K562 (cell line): Measurements from ENCODE around the gene DDX5. TPM values are rescaled to one million over a fixed set of nuclear protein-coding genes. Genes with fewer than 3 reads are reported as not detected.

Experiments used
- CAMTA2 ChIP-seq: fragments of 250-450 bp; sonication (Bioruptor Pico); conservative IDR thresholded peaks from 2 replicates; pipeline ENCODE4 v1.5.1; 2022
- DLX4 ChIP-seq: fragments of 250-450 bp; sonication (Bioruptor Pico); IDR thresholded peaks from 2 replicates; pipeline ENCODE4 v1.6.1; 2021; ENCODE audit warnings: mild to moderate bottlenecking
- GABPA ChIP-seq: fragments of 200-800 bp; sonication (Bioruptor generic); conservative IDR thresholded peaks from 2 replicates; pipeline ENCODE4 v1.6.1; 2016; ENCODE audit warnings: low read depth, missing genetic modification characterization, missing compliant biosample characterization
- GATAD2A ChIP-seq: fragments of 450-650 bp; IDR thresholded peaks from 2 replicates; pipeline ENCODE4 v1.6.1; 2017
- HBP1 ChIP-seq: fragments of 450-650 bp; formaldehyde crosslinking; IDR thresholded peaks from 2 replicates; pipeline ENCODE4 v1.4.0; 2022; ENCODE audit warnings: missing genetic modification characterization
- HDAC1 ChIP-seq, 2 experiments: fragments of 450-650 bp; IDR thresholded peaks; 2 replicates each; pipeline ENCODE4 v1.6.1; 2016 to 2017; ENCODE audit warnings: inconsistent platforms in 1 of 2, mild to moderate bottlenecking in 1 of 2, moderate library complexity in 1 of 2
- HMG20A ChIP-seq: fragments of 450-650 bp; formaldehyde crosslinking; conservative IDR thresholded peaks from 2 replicates; pipeline ENCODE4 v1.4.0; 2020; ENCODE audit warnings: mild to moderate bottlenecking, mixed read lengths
- JUND ChIP-seq, 2 experiments: IDR thresholded peaks; 2 replicates in 1 of 2; 3 replicates in 1 of 2; pipeline ENCODE4 v1.6.1; 2011; ENCODE audit warnings: borderline replicate concordance in 2 of 2, low read depth in 2 of 2, low read length in 2 of 2, improper control_type of control experiment in 1 of 2, missing biosample characterization in 1 of 2, missing genetic modification characterization in 1 of 2, missing genetic modification reagents in 1 of 2
- MEF2D ChIP-seq: conservative IDR thresholded peaks from 2 replicates; pipeline ENCODE4 v1.6.1; 2016; ENCODE audit warnings: low read depth, missing genetic modification characterization, missing compliant biosample characterization
- PKNOX1 ChIP-seq: fragments of 450-650 bp; IDR thresholded peaks from 2 replicates; pipeline ENCODE4 v1.6.1; 2016
- POLR2A ChIP-seq: fragments of 450-650 bp; conservative IDR thresholded peaks from 2 replicates; pipeline ENCODE4 v1.6.1; 2016
- PYGO2 ChIP-seq: fragments of 450-650 bp; IDR thresholded peaks from 2 replicates; pipeline ENCODE4 v1.6.1; 2016; ENCODE audit warnings: mild to moderate bottlenecking, missing genetic modification characterization, moderate library complexity, missing compliant biosample characterization
- SP1 ChIP-seq: sonication (generic); formaldehyde crosslinking; IDR thresholded peaks from 2 replicates; pipeline ENCODE4 v1.8.1; 2022; ENCODE audit warnings: mild to moderate bottlenecking, missing genetic modification reagents
- TAF9B ChIP-seq: fragments of 450-650 bp; IDR thresholded peaks from 2 replicates; pipeline ENCODE4 v1.6.1; 2018; ENCODE audit warnings: mild to moderate bottlenecking; ENCODE audit not compliant: partially characterized antibody
- ZBTB17 ChIP-seq: fragments of 450-650 bp; formaldehyde crosslinking; IDR thresholded peaks from 2 replicates; pipeline ENCODE4 v1.4.0; 2020; ENCODE audit warnings: mild to moderate bottlenecking
- ZC3H4 ChIP-seq: sonication (generic); formaldehyde crosslinking; IDR thresholded peaks from 2 replicates; pipeline ENCODE4 v1.9.0; 2021; ENCODE audit warnings: missing genetic modification reagents, borderline replicate concordance
- ZKSCAN1 ChIP-seq: fragments of 150-350 bp; IDR thresholded peaks from 2 replicates; pipeline ENCODE4 v1.6.1; 2016; ENCODE audit warnings: low read depth, low read length
- ZNF143 ChIP-seq: sonication (generic); formaldehyde crosslinking; IDR thresholded peaks from 2 replicates; pipeline ENCODE4 v1.9.0; 2022; ENCODE audit warnings: mild to moderate bottlenecking, missing genetic modification reagents
- polyA plus RNA-seq, 8 experiments: library from polyadenylated mRNA; depleted of rRNA in 4 of 8; stranded (reverse) in 5 of 8; unstranded in 3 of 8; fragments of >200 nt; fragmentation: Nextera tagmentation in 2 of 8; fragmentation: Illumina TruSeq in 1 of 8; extraction: Ambion mirVana in 2 of 8; extraction: Trizol in 1 of 8; gene quantifications; 2 replicates each; pipeline versions ENCODE4 v1.2.1 to v1.2.3, GENCODE V29; 2011 to 2014; ENCODE audit warnings: inconsistent platforms in 1 of 8, missing spikeins in 1 of 8
- total RNA-seq, 7 experiments: library from RNA; depleted of rRNA in 6 of 7; stranded (reverse); fragments of >200 nt in 6 of 7; fragmentation: Illumina TruSeq in 2 of 7; extraction: Trizol in 2 of 7; gene quantifications; 2 replicates each; pipeline versions ENCODE4 v1.2.1 to v1.2.3, GENCODE V29; 2011 to 2021; ENCODE audit warnings: low replicate concordance in 1 of 7
- TF ChIP-seq, protein P1 (sequence below): fragments of 450-650 bp; IDR thresholded peaks from 2 replicates; pipeline ENCODE4 v1.6.1; 2017; ENCODE audit warnings: antibody characterized with exemption, mild to moderate bottlenecking
- TF ChIP-seq, protein P2 (sequence below): fragments of 250-450 bp; sonication (Bioruptor Pico); IDR thresholded peaks from 2 replicates; pipeline ENCODE4 v1.5.0; 2021

DDX5 gene
- total and polyA plus RNA-seq, 9 of the 15 experiments (the other 6 are each of a cell fraction or from before 2014, with no cell fraction given) = 306 to 1,639 (median 604) TPM

GRCh38 chr17:64496786-64497564 is 9.1 kb downstream of the DDX5 start, which contains the start of gene POLG2 (continued):
- TF ChIP-seq SP1 (CRISPR knock-in tag) (peak; percentile 93), HMG20A (CRISPR knock-in tag) (no peak), GATAD2A (no peak), DLX4 (no peak), ZKSCAN1 (no peak), TAF9B (peak; percentile 75), CAMTA2 (0 out of 2 replicates have a peak, but pooled peaks have one; percentile 9), ZNF143 (CRISPR knock-in tag) (peak; percentile 71; the same call in 1 of the 2 replicates), MEF2D (tag) (peak; percentile 50; the same call in 1 of the 2 replicates), HBP1 (CRISPR knock-in tag) (peak; percentile 84), PYGO2 (tag) (no peak), POLR2A (peak; percentile 94), JUND (IDR thresholded peaks at IDR 0.05; ENCODE audit: borderline replicate concordance, low read depth, low read length) (0 out of 2 replicates have a peak, but pooled peaks have one; percentile 30), JUND (tag; IDR thresholded peaks at IDR 0.05; ENCODE audit: borderline replicate concordance, low read depth, low read length) (no peak; the same call in 2 of the 3 replicates), PKNOX1 (peak; percentile 87), ZBTB17 (CRISPR knock-in tag) (peak; percentile 43), GABPA (tag) (peak; percentile 93), ZC3H4 (CRISPR knock-in tag) (no peak; the same call in 1 of the 2 replicates), HDAC1 (IDR thresholded peaks at IDR 0.05) (peak; percentile 47 to 89; a peak in 2 of 4 replicates)
- TF ChIP-seq, protein P1, sequence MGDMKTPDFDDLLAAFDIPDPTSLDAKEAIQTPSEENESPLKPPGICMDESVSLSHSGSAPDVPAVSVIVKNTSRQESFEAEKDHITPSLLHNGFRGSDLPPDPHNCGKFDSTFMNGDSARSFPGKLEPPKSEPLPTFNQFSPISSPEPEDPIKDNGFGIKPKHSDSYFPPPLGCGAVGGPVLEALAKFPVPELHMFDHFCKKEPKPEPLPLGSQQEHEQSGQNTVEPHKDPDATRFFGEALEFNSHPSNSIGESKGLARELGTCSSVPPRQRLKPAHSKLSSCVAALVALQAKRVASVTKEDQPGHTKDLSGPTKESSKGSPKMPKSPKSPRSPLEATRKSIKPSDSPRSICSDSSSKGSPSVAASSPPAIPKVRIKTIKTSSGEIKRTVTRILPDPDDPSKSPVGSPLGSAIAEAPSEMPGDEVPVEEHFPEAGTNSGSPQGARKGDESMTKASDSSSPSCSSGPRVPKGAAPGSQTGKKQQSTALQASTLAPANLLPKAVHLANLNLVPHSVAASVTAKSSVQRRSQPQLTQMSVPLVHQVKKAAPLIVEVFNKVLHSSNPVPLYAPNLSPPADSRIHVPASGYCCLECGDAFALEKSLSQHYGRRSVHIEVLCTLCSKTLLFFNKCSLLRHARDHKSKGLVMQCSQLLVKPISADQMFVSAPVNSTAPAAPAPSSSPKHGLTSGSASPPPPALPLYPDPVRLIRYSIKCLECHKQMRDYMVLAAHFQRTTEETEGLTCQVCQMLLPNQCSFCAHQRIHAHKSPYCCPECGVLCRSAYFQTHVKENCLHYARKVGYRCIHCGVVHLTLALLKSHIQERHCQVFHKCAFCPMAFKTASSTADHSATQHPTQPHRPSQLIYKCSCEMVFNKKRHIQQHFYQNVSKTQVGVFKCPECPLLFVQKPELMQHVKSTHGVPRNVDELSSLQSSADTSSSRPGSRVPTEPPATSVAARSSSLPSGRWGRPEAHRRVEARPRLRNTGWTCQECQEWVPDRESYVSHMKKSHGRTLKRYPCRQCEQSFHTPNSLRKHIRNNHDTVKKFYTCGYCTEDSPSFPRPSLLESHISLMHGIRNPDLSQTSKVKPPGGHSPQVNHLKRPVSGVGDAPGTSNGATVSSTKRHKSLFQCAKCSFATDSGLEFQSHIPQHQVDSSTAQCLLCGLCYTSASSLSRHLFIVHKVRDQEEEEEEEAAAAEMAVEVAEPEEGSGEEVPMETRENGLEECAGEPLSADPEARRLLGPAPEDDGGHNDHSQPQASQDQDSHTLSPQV = peak; percentile 41
- TF ChIP-seq, protein P2, sequence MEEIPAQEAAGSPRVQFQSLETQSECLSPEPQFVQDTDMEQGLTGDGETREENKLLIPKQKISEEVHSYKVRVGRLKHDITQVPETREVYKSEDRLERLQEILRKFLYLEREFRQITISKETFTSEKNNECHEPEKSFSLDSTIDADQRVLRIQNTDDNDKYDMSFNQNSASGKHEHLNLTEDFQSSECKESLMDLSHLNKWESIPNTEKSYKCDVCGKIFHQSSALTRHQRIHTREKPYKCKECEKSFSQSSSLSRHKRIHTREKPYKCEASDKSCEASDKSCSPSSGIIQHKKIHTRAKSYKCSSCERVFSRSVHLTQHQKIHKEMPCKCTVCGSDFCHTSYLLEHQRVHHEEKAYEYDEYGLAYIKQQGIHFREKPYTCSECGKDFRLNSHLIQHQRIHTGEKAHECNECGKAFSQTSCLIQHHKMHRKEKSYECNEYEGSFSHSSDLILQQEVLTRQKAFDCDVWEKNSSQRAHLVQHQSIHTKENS (CRISPR knock-in tag) = peak; percentile 70; the same call in 1 of the 2 replicates
